Activated B cell treated with CpG ODN at 0.5 μM for 24 hours (primary cell): Measurements from ENCODE around the gene TBC1D23. TPM values are rescaled to one million over a fixed set of nuclear protein-coding genes. Genes with fewer than 3 reads are reported as not detected.
"Not testable (repeated sequence)": the region's sequence is repeated elsewhere in the genome, so short reads cannot be mapped to it uniquely, and the experiment has no call there.

Experiments
- ATAC-seq: fragments of 200-7000 bp; cut with Tn5 transposase; one replicate; pipeline ENCODE4 v1.10.0; 2021; ENCODE audit warnings: low read depth, mild to moderate bottlenecking, moderate library complexity
- CTCF ChIA-PET: fragments of 350-600 bp; sonication (Branson Sonifier 250); formaldehyde crosslinking; loops from one replicate; lab custom pipeline; 2021; ENCODE audit warnings: antibody characterized with exemption; lab: Charles Lee
- POLR2A ChIA-PET: fragments of 350-600 bp; sonication (Branson Sonifier 250); formaldehyde crosslinking; loops from one replicate; lab custom pipeline; 2021; ENCODE audit warnings: antibody characterized with exemption; lab: Charles Lee
- DNase-seq: peaks from one replicate; pipeline ENCODE4 v3.0.0; 2022
- H3K27ac Mint-ChIP-seq: one replicate; pipeline ENCODE4 v1.8.0; 2020; ENCODE audit warnings: mixed read lengths
- H3K27me3 Mint-ChIP-seq: one replicate; pipeline ENCODE4 v1.8.0; 2021; ENCODE audit warnings: mixed read lengths
- H3K36me3 Mint-ChIP-seq: one replicate; pipeline ENCODE4 v1.8.0; 2021; ENCODE audit warnings: low read depth, mixed read lengths
- H3K4me1 Mint-ChIP-seq: one replicate; pipeline ENCODE4 v1.8.0; 2021; ENCODE audit warnings: mixed read lengths
- H3K4me3 Mint-ChIP-seq: one replicate; pipeline ENCODE4 v1.8.0; 2020; ENCODE audit warnings: mild to moderate bottlenecking, mixed read lengths
- H3K9me3 Mint-ChIP-seq: one replicate; pipeline ENCODE4 v1.8.0; 2020; ENCODE audit warnings: mixed read lengths
- intact Hi-C: fragments of 100-400 bp; cut with micrococcal nuclease; formaldehyde crosslinking; loops from one replicate; pipeline ENCODE4 v1.15.1; 2024
- total RNA-seq: library from RNA; stranded (reverse); gene quantifications from 2 replicates; pipeline ENCODE4 v1.2.3, GENCODE V29; 2022
- TF ChIP-seq, protein P1 (sequence below): fragments of 200-600 bp; IDR thresholded peaks from one replicate; pipeline ENCODE4 v1.8.0; 2022; ENCODE audit warnings: antibody characterized with exemption, mild to moderate bottlenecking

Gene TBC1D23
- total RNA-seq, 1 donor from 2014 or later = 27.2 TPM

DNA sequence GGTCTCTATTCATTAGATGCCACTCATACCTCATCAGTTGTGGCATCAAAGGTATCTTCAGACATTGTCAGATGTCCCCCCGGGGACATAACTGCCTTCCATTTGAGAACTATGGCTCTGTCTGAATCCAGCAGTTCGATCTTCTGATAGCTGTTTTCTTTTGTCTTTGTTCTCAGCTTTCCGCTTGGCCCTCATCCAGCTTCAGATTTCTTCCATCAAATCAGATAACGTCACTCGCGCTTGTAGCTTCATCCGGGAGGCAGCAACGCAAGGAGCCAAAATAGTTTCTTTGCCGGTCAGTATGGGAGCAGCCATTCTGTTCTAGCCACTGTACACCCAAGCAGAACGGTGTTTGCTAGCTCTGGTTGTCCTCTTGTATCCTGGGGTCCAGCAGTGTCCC lies 78.1 kb downstream of the TBC1D23 start:
- DNase-seq = no peak
- ATAC-seq = no peak
- H3K4me1 Mint-ChIP-seq = peaks cover 16% of the 10 kb centered on the region
- ChIA-PET POLR2A (no interaction called here), CTCF (interaction anchor here (1.4 kb wide), 1 partner anchor 251 kb away, joined by 3 read pairs; no protein-coding TSS in a partner anchor)
- intact Hi-C loops = loop anchor here (10.0 kb wide), 1 partner anchor 1336 kb away; the partner anchor contains the start of gene ZBTB11
- peaks cover 50% of the 10 kb centered on the region for H3K36me3 Mint-ChIP-seq
- peaks cover 2% of the 10 kb centered on the region for H3K9me3 Mint-ChIP-seq
- no peak overlapping the region for H3K4me3 Mint-ChIP-seq
- TF ChIP-seq, protein P1, sequence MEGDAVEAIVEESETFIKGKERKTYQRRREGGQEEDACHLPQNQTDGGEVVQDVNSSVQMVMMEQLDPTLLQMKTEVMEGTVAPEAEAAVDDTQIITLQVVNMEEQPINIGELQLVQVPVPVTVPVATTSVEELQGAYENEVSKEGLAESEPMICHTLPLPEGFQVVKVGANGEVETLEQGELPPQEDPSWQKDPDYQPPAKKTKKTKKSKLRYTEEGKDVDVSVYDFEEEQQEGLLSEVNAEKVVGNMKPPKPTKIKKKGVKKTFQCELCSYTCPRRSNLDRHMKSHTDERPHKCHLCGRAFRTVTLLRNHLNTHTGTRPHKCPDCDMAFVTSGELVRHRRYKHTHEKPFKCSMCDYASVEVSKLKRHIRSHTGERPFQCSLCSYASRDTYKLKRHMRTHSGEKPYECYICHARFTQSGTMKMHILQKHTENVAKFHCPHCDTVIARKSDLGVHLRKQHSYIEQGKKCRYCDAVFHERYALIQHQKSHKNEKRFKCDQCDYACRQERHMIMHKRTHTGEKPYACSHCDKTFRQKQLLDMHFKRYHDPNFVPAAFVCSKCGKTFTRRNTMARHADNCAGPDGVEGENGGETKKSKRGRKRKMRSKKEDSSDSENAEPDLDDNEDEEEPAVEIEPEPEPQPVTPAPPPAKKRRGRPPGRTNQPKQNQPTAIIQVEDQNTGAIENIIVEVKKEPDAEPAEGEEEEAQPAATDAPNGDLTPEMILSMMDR = no peak
- no peaks in the 10 kb centered on the region for H3K27me3 Mint-ChIP-seq
- H3K27ac Mint-ChIP-seq = no peak overlapping the region

DNA sequence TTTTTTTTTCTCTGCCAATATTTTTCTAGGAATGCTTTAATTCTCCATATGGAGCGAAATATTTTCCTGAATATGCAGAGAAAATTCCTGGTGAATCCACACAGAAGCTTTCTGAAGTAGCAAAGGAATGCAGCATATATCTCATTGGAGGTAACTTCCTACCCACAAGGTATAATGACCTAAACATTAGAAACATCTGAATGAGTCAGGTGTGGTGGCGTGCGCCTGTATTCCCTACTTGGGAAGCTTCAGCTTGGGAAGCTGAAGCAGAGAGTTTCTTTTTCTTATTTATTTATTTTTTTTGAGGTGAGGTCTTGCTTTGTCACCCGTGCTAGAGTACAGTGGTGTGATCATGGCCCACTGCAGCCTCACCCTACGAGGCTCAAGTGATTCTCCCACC lies 79.0 kb downstream of the TBC1D23 start:
- Mint-ChIP-seq H3K9me3 (peaks cover 2% of the 10 kb centered on the region), H3K36me3 (peaks cover 59% of the 10 kb centered on the region), H3K4me1 (peaks cover 10% of the 10 kb centered on the region), H3K27ac (no peak overlapping the region), H3K4me3 (no peak overlapping the region), H3K27me3 (no peaks in the 10 kb centered on the region)
- intact Hi-C loops = loop anchor here (10.0 kb wide), 1 partner anchor 1335 kb away; the partner anchor contains the start of gene ZBTB11
- TF ChIP-seq, protein P1 = no peak
- ATAC-seq (no peak), DNase-seq (no peak)
- ChIA-PET CTCF (no interaction called here), POLR2A (no interaction called here)

DNA sequence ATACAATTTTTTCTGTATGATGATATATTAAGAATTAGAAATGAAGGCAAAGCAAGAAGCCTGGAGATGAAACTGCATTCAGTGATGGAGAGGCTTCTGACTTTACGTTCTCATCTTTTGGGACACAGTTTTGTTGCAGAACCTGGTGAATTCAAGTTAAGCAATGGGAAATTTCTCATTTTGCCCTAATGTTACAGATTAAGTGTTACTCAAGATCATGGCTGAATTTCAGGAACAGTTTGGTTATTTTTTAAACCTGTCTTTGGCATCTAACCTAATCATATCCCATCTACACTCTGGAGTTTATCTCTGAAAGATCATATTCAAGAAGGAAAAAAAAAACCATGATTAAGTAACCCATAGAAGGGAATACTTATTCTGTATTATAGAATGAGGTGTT lies 79.7 kb downstream of the TBC1D23 start:
- Mint-ChIP-seq H3K27me3 (no peaks in the 10 kb centered on the region), H3K4me1 (peaks cover 4% of the 10 kb centered on the region), H3K4me3 (no peak overlapping the region), H3K9me3 (peaks cover 2% of the 10 kb centered on the region), H3K36me3 (peaks cover 59% of the 10 kb centered on the region), H3K27ac (no peak overlapping the region)
- DNase-seq (no peak), ATAC-seq (no peak)
- TF ChIP-seq, protein P1 = no peak
- ChIA-PET CTCF (no interaction called here), POLR2A (no interaction called here)
- intact Hi-C loops = no loop called here

DNA sequence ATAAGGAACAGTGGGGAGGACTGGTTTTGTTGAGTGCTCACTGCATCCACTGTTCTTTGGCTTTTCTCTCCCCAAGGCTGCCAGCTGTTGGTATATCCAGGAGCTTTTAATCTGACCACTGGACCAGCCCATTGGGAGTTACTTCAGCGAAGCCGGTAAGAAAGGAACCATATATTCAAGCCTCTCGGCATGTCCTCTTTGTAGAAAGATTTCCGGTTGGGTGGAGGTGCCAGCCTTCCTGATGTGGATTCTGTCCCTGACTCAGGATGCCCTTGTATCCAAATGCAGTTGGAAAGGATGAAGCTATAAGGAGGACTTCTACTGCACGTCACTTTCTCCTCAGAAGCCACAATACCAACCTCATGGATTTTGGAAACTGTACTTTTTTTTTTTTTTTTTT lies 87.9 kb downstream of the TBC1D23 start:
- Mint-ChIP-seq H3K9me3 (no peaks in the 10 kb centered on the region), H3K36me3 (peaks cover 86% of the 10 kb centered on the region), H3K4me3 (no peak overlapping the region), H3K27ac (no peak overlapping the region), H3K27me3 (no peaks in the 10 kb centered on the region), H3K4me1 (no peaks in the 10 kb centered on the region)
- no peak for DNase-seq
- intact Hi-C loops = no loop called here
- TF ChIP-seq, protein P1 = no peak
- ChIA-PET POLR2A (no interaction called here), CTCF (interaction anchor here (0.8 kb wide), 1 partner anchor 32 kb away, joined by 3 read pairs; no protein-coding TSS in a partner anchor)
- no peak for ATAC-seq

DNA sequence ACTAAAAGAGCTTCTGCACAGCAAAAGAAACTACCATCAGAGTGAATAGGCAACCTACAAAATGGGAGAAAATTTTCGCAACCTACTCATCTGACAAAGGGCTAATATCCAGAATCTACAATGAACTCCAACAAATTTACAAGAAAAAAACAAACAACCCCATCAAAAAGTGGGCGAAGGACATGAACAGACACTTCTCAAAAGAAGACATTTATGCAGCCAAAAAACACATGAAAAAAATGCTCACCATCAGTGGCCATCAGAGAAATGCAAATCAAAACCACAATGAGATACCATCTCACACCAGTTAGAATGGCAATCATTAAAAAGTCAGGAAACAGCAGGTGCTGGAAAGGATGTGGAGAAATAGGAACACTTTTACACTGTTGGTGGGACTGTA lies 91.0 kb downstream of the TBC1D23 start:
- CTCF ChIA-PET, intact Hi-C loops, H3K9me3 Mint-ChIP-seq, H3K4me1 Mint-ChIP-seq, POLR2A ChIA-PET, ATAC-seq, H3K27me3 Mint-ChIP-seq, H3K27ac Mint-ChIP-seq, DNase-seq, H3K4me3 Mint-ChIP-seq: not testable (repeated sequence)
- peaks cover 83% of the 10 kb centered on the region for H3K36me3 Mint-ChIP-seq
